HepG2 (cell line): ENCODE results near the gene ZNF281. TPM values are rescaled to one million over a fixed set of nuclear protein-coding genes. Genes with fewer than 3 reads are reported as not detected.

Experiments used
- ATAC-seq: fragments of 200-7000 bp; cut with Tn5 transposase; 3 replicates; pipeline ENCODE4 v1.9.1; 2020; ENCODE audit warnings: mild to moderate bottlenecking, moderate library complexity
- Bru-seq: library from RNA; stranded (reverse); fragments of 400-500 nt; gene quantifications from one replicate; lab custom pipeline; 2021; lab: Mats Ljungman, UMichigan
- BruChase-seq, 2 experiments: library from RNA; stranded (reverse); fragments of 400-500 nt; gene quantifications; one replicate each; lab custom pipeline; 2021; lab: Mats Ljungman, UMichigan
- BruUV-seq: library from RNA; stranded (reverse); fragments of 400-500 nt; replicated peaks from 2 replicates; lab custom pipeline; 2021; lab: Mats Ljungman, UMichigan
- CTCF ChIA-PET: fragments of 300-600 bp; formaldehyde crosslinking; extraction: SDS; loops from one replicate; lab custom pipeline; 2021; ENCODE audit warnings: low total read pairs, inconsistent platforms, low intra/inter-chr PET ratio; lab: Yijun Ruan, JAX
- POLR2A ChIA-PET: fragments of 350-600 bp; sonication (Branson Sonifier 250); formaldehyde crosslinking; loops from one replicate; lab custom pipeline; 2020; ENCODE audit warnings: antibody characterized with exemption, inconsistent platforms; lab: Yijun Ruan, JAX
- DNase-seq: peaks from one replicate; pipeline ENCODE4 v3.0.0-alpha.2; 2015; ENCODE audit warnings: low spot score
- FAIRE-seq: peaks from 3 replicates; lab custom pipeline; 2011; peaks lifted over from hg19 to GRCh38; lab: Jason Lieb, UNC
- H2AFZ ChIP-seq: one replicate; pipeline ENCODE4 v1.6.1; 2011; ENCODE audit warnings: low read length, inconsistent platforms
- H3K27ac ChIP-seq: fragments of 300-600 bp; 3 replicates; pipeline ENCODE4 v1.8.0; 2011; ENCODE audit warnings: mixed run types, mild to moderate bottlenecking, mixed read lengths, low read length, inconsistent platforms; ENCODE audit not compliant: insufficient read depth; ENCODE audit errors: extremely low read length
- H3K27me3 ChIP-seq, 2 experiments: fragments of 200-600 bp in 1 of 2; 2 replicates in 1 of 2; 3 replicates in 1 of 2; pipeline versions ENCODE4 v1.6.0 to v1.8.0; 2011; ENCODE audit warnings: low read length in 2 of 2, mild to moderate bottlenecking in 2 of 2, moderate library complexity in 2 of 2, inconsistent platforms in 1 of 2; ENCODE audit not compliant: insufficient read depth in 2 of 2, control insufficient read depth in 1 of 2
- H3K36me3 ChIP-seq, 2 experiments: fragments of 200-600 bp in 1 of 2; replicated peaks in 1 of 2; 2 replicates in 1 of 2; 3 replicates in 1 of 2; pipeline versions ENCODE4 v1.5.1 to v1.8.0; 2011; ENCODE audit warnings: low read length in 2 of 2, inconsistent platforms in 1 of 2; ENCODE audit not compliant: insufficient read depth in 2 of 2, control insufficient read depth in 1 of 2
- H3K4me1 ChIP-seq: 2 replicates; pipeline ENCODE4 v1.5.1; 2012; ENCODE audit warnings: low read length, inconsistent platforms; ENCODE audit not compliant: insufficient read depth
- H3K4me2 ChIP-seq: 2 replicates; pipeline ENCODE4 v1.6.0; 2011; ENCODE audit warnings: low read depth, low read length, inconsistent platforms
- H3K4me3 ChIP-seq, 3 experiments: fragments of 200-600 bp in 1 of 3; sonication (generic), shearing (Covaris generic) in 1 of 3; replicated peaks in 1 of 3; 2 replicates each; pipeline ENCODE4 v1.5.1; 2011 to 2016; ENCODE audit warnings: low read length in 3 of 3, inconsistent platforms in 2 of 3, low read depth in 2 of 3, mild to moderate bottlenecking in 2 of 3, control low read depth in 1 of 3, mixed read lengths in 1 of 3; ENCODE audit not compliant: insufficient read depth in 1 of 3
- H3K79me2 ChIP-seq: one replicate; pipeline ENCODE4 v1.6.1; 2011; ENCODE audit warnings: low read length, inconsistent platforms; ENCODE audit not compliant: insufficient read depth
- H3K9ac ChIP-seq: 2 replicates; pipeline ENCODE4 v1.6.0; 2011; ENCODE audit warnings: mild to moderate bottlenecking, low read depth, low read length, inconsistent platforms; ENCODE audit not compliant: insufficient read depth
- H3K9me3 ChIP-seq: 2 replicates; pipeline ENCODE4 v1.5.1; 2012; ENCODE audit warnings: mild to moderate bottlenecking, low read length
- H4K20me1 ChIP-seq: 2 replicates; pipeline ENCODE4 v1.6.0; 2011; ENCODE audit warnings: inconsistent platforms, mild to moderate bottlenecking, low read length, moderate library complexity; ENCODE audit not compliant: insufficient read depth
- HMGXB4 ChIP-seq, 2 experiments: sonication (generic) in 1 of 2; formaldehyde crosslinking in 1 of 2; IDR thresholded peaks; 2 replicates each; pipeline versions ENCODE4 v1.4.0 to v1.6.1; 2018 to 2020; ENCODE audit warnings: missing genetic modification reagents in 2 of 2, borderline replicate concordance in 1 of 2, low read depth in 1 of 2, mild to moderate bottlenecking in 1 of 2, missing biosample characterization in 1 of 2
- KLF6 ChIP-seq: IDR thresholded peaks from 2 replicates; pipeline ENCODE4 v1.8.0; 2016; ENCODE audit warnings: missing biosample characterization, missing genetic modification reagents
- LBX2 ChIP-seq: sonication (generic); formaldehyde crosslinking; IDR thresholded peaks from 2 replicates; pipeline ENCODE4 v1.5.0; 2020; ENCODE audit warnings: missing genetic modification reagents, mild to moderate bottlenecking, borderline replicate concordance
- NKX3-1 ChIP-seq: sonication (generic); formaldehyde crosslinking; IDR thresholded peaks from 2 replicates; pipeline ENCODE4 v1.5.0; 2020; ENCODE audit warnings: missing genetic modification reagents
- POLR2AphosphoS5 ChIP-seq: IDR thresholded peaks from 2 replicates; pipeline ENCODE4 v1.6.1; 2012; ENCODE audit warnings: low read depth, low read length
- ZFP37 ChIP-seq: sonication (generic); formaldehyde crosslinking; IDR thresholded peaks from 2 replicates; pipeline ENCODE4 v1.4.0; 2020; ENCODE audit warnings: missing genetic modification reagents, borderline replicate concordance
- ZKSCAN5 ChIP-seq: sonication (generic); formaldehyde crosslinking; IDR thresholded peaks from 2 replicates; pipeline ENCODE4 v1.5.1; 2020; ENCODE audit warnings: mild to moderate bottlenecking, missing genetic modification reagents
- ZNF256 ChIP-seq: sonication (generic); formaldehyde crosslinking; conservative IDR thresholded peaks from 2 replicates; pipeline ENCODE4 v1.4.0; 2020; ENCODE audit warnings: missing genetic modification reagents
- ZNF414 ChIP-seq: sonication (generic); formaldehyde crosslinking; IDR thresholded peaks from 2 replicates; pipeline ENCODE4 v1.5.0; 2020; ENCODE audit warnings: missing genetic modification reagents
- ZNF710 ChIP-seq: sonication (generic); formaldehyde crosslinking; IDR thresholded peaks from 2 replicates; pipeline ENCODE4 v1.5.0; 2020; ENCODE audit warnings: mild to moderate bottlenecking, missing genetic modification reagents, borderline replicate concordance
- ZNF780A ChIP-seq: sonication (generic); formaldehyde crosslinking; IDR thresholded peaks from 2 replicates; pipeline ENCODE4 v1.8.0; 2022; ENCODE audit warnings: mild to moderate bottlenecking, missing genetic modification reagents, moderate library complexity
- WGBS: methylation state at CpG from one replicate; pipeline ENCODE4 v1.1.6; 2017; ENCODE audit warnings: low lambda C conversion rate; 5-methylcytosine and 5-hydroxymethylcytosine counted together
- in situ Hi-C: cut with HindIII; loops from 2 replicates; pipeline ENCODE4 v1.10.0; 2017; ENCODE audit warnings: low pct_unique_long_range_greater_than_20kb; ENCODE audit not compliant: extremely low pct_ligation_motif_present
- intact Hi-C: fragments of 100-400 bp; cut with micrococcal nuclease; formaldehyde crosslinking; loops from one replicate; pipeline ENCODE4 v1.10.0; 2022; ENCODE audit not compliant: unreplicated experiment
- long read RNA-seq, 2 experiments: library from RNA in 1 of 2; library from polyadenylated mRNA in 1 of 2; stranded (forward) in 1 of 2; unstranded in 1 of 2; transcript quantifications; one replicate each; pipeline ENCODE4 v2.0.0, GENCODE V29; 2019 to 2022
- polyA minus RNA-seq, 3 experiments: library from RNA; depleted of rRNA, polyadenylated mRNA; stranded (reverse); fragments of >200 nt; gene quantifications; 2 replicates each; pipeline ENCODE4 v1.2.3, GENCODE V29; 2011; ENCODE audit warnings: low replicate concordance in 1 of 3
- polyA plus RNA-seq, 8 experiments: library from polyadenylated mRNA; depleted of rRNA in 3 of 8; stranded (reverse) in 7 of 8; unstranded in 1 of 8; fragments of >200 nt; fragmentation: Illumina TruSeq in 4 of 8; extraction: Trizol in 4 of 8; gene quantifications; 2 replicates each; pipeline versions ENCODE4 v1.2.1 to v1.2.3, GENCODE V29; 2011 to 2016; ENCODE audit warnings: low read depth in 4 of 8, missing spikeins in 1 of 8, mixed read lengths in 1 of 8; ENCODE audit not compliant: insufficient read depth in 1 of 8
- total RNA-seq, 5 experiments: library from RNA; depleted of rRNA; stranded (reverse); fragments of >200 nt; fragmentation: Illumina TruSeq; extraction: Trizol; gene quantifications; 2 replicates each; pipeline ENCODE4 v1.2.3, GENCODE V29; 2016; ENCODE audit warnings: low read depth in 1 of 5

ZNF281 gene
- 20.6 and 33.1 TPM in 2 replicates for total RNA-seq (2016; rRNA removed; fragmentation: Illumina TruSeq; extraction: Trizol)
- 0.91 and 0.97 TPM in 2 replicates for total RNA-seq (2016; cell fraction: cytosol; rRNA removed; fragmentation: Illumina TruSeq; extraction: Trizol; ENCODE audit: low read depth)
- 21.0 and 32.1 TPM in 2 replicates for total RNA-seq (2016; cell fraction: insoluble cytoplasmic fraction; rRNA removed; fragmentation: Illumina TruSeq; extraction: Trizol)
- total RNA-seq (2016; cell fraction: membrane; rRNA removed; fragmentation: Illumina TruSeq; extraction: Trizol), result 5.9 and 6.6 TPM in 2 replicates
- 23.8 TPM in 2 replicates for total RNA-seq (2016; cell fraction: nucleus; rRNA removed; fragmentation: Illumina TruSeq; extraction: Trizol)
- 7.5 and 7.7 TPM in 2 replicates for polyA plus RNA-seq (2011; rRNA removed)
- 2.5 and 4.8 TPM in 2 replicates for polyA plus RNA-seq (2011; cell fraction: cytosol; rRNA removed)
- polyA plus RNA-seq (2011; cell fraction: nucleus; rRNA removed), result 6.1 and 7.7 TPM in 2 replicates
- 11.4 and 12.2 TPM in 2 replicates for polyA plus RNA-seq (2012)
- polyA plus RNA-seq (2016; cell fraction: cytosol; fragmentation: Illumina TruSeq; extraction: Trizol; ENCODE audit: low read depth), result 0.29 and 0.38 TPM in 2 replicates
- 22.0 and 22.6 TPM in 2 replicates for polyA plus RNA-seq (2016; cell fraction: insoluble cytoplasmic fraction; fragmentation: Illumina TruSeq; extraction: Trizol; ENCODE audit: low read depth)
- polyA plus RNA-seq (2016; cell fraction: membrane; fragmentation: Illumina TruSeq; extraction: Trizol; ENCODE audit: low read depth), result 1.8 and 2.1 TPM in 2 replicates
- polyA plus RNA-seq (2016; cell fraction: nucleus; fragmentation: Illumina TruSeq; extraction: Trizol; ENCODE audit: insufficient read depth, low read depth), result 18.7 and 19.3 TPM in 2 replicates
- polyA minus RNA-seq (2011; rRNA and poly(A)+ RNA removed; ENCODE audit: low replicate concordance), result 15.7 and 16.3 TPM in 2 replicates
- 13.0 and 15.1 TPM in 2 replicates for polyA minus RNA-seq (2011; cell fraction: cytosol; rRNA and poly(A)+ RNA removed)
- polyA minus RNA-seq (2011; cell fraction: nucleus; rRNA and poly(A)+ RNA removed), result 35.4 and 37.0 TPM in 2 replicates
- percentile 97 among the genes with signal in this experiment for Bru-seq, nascent RNA
- percentile 84 among the genes with signal in this experiment for BruChase-seq, experiment 1, labeled RNA remaining after a 6-hour chase
- percentile 98 among the genes with signal in this experiment for BruChase-seq, experiment 2, labeled RNA remaining after a 2-hour chase
- long read RNA-seq, experiment 1, full-length matches to known transcripts, result 4 of 7 reads
- long read RNA-seq, experiment 1, partial matches to known transcripts, result 0 of 7 reads
- long read RNA-seq, experiment 1, other reads (novel, unspliced or antisense), result 3 of 7 reads
- long read RNA-seq, experiment 2, partial matches to known transcripts, result 0 of 30 reads
- long read RNA-seq, experiment 2, other reads (novel, unspliced or antisense), result 30 of 30 reads

- peak; percentile 85 for DNase-seq
- in situ Hi-C loops, result loop anchor here (10.0 kb wide), 1 partner anchor 75 kb away; no protein-coding TSS in a partner anchor
- H3K79me2 ChIP-seq, result peaks cover 46% of the 10 kb centered on the region
- peak; percentile 96 for ATAC-seq
- peak within 1 kb of the TSS; percentile 77 for H3K27ac ChIP-seq
- ChIA-PET CTCF (no interaction called here), POLR2A (interaction anchor here (0.9 to 1.9 kb wide), 4 partner anchors 18 to 40 kb away, joined by 3 to 11 read pairs (median 4); no protein-coding TSS in a partner anchor)
- H3K27me3 ChIP-seq, result no peaks in the 10 kb centered on the region
- intact Hi-C loops, result loop anchor here (2.0 to 5.0 kb wide), 3 partner anchors 37 to 108 kb away; no protein-coding TSS in a partner anchor
- peak within 1 kb of the TSS; percentile 84 for H2AFZ ChIP-seq
- peak within 1 kb of the TSS; percentile 96 for H3K9ac ChIP-seq
- peaks cover 81% of the 10 kb centered on the region for H3K4me1 ChIP-seq
- FAIRE-seq, result no peak
- no peaks in the 10 kb centered on the region for H3K9me3 ChIP-seq
- peak within 1 kb of the TSS; percentile 93 to 97 (median 93) for H3K4me3 ChIP-seq
- under 1% methylated on average over 53 of the region's 54 CpGs for WGBS
- H3K4me2 ChIP-seq, result peak within 1 kb of the TSS; percentile 93
- BruUV-seq, result no TSS peak
- no peaks in the 10 kb centered on the region; the same call in 1 of the 2 replicates for H4K20me1 ChIP-seq
- H3K36me3 ChIP-seq, result peaks cover 1 to 6% of the 10 kb centered on the region in 2 experiments; a peak in 1 of 5 replicates
- TF ChIP-seq ZNF780A (CRISPR knock-in tag) (no peak), LBX2 (CRISPR knock-in tag) (no peak), ZFP37 (CRISPR knock-in tag) (peak; percentile 57; the same call in 1 of the 2 replicates), ZNF710 (CRISPR knock-in tag) (peak; percentile 37; the same call in 1 of the 2 replicates), ZNF256 (no peak), HMGXB4 (CRISPR knock-in tag; IDR thresholded peaks at IDR 0.05; ENCODE audit: borderline replicate concordance in 1 of 2, low read depth in 1 of 2) (peak; percentile 53 to 82), NKX3-1 (peak; percentile 71; the same call in 1 of the 2 replicates), ZKSCAN5 (CRISPR knock-in tag) (no peak), KLF6 (CRISPR knock-in tag) (0 out of 2 replicates have a peak, but pooled peaks have one; percentile 29), POLR2AphosphoS5 (peak; percentile 88), ZNF414 (CRISPR knock-in tag) (no peak)
These were observed at the start of gene ZNF281 for GRCh38 chr1:200409761-200410565. Gene ZNF281, minus strand, starts transcription at chr1:200410036. Its CDS starts 331 bp downstream, at chr1:200409705.
